DOHH2 (cell line): ENCODE results near the gene MBD4.
"Not testable (repeated sequence)": the region's sequence is repeated elsewhere in the genome, so short reads cannot be mapped to it uniquely, and the experiment has no call there.

Experiments
- EZH2phosphoT487 ChIP-seq: fragments of 200-600 bp; sonication (generic); IDR thresholded peaks from 2 replicates; pipeline ENCODE4 v1.6.1; 2017; ENCODE audit warnings: borderline replicate concordance, mild to moderate bottlenecking, antibody characterized with exemption, low read length, moderate library complexity, mixed read lengths
- TF ChIP-seq, protein P1 (sequence below): fragments of 200-600 bp; sonication (generic); IDR thresholded peaks from one replicate; pipeline ENCODE4 v1.5.1; 2014; ENCODE audit warnings: antibody characterized with exemption, mild to moderate bottlenecking, low read depth, low read length; ENCODE audit not compliant: poor library complexity, severe bottlenecking

DNA sequence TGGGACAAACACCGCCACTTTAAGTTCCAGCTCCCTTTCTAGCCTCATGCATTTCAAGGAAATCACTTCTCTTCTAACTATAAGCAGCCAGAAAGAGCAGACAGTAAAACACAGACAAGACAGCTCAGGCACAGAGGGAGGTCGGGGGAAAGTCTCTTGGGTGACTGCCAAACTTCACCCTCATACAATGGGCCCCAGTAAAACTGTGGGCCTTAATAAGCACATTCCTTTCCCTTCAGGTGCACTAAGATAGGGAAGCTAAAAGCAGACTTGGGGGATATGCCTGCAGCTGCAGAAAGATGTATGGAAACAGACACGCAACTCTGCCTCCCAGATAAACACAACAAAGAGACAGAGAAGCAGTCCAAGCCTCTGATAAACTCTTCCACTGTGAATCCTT, 26.5 kb downstream of the MBD4 start:
- not testable (repeated sequence) for TF ChIP-seq EZH2phosphoT487
- TF ChIP-seq, protein P1, sequence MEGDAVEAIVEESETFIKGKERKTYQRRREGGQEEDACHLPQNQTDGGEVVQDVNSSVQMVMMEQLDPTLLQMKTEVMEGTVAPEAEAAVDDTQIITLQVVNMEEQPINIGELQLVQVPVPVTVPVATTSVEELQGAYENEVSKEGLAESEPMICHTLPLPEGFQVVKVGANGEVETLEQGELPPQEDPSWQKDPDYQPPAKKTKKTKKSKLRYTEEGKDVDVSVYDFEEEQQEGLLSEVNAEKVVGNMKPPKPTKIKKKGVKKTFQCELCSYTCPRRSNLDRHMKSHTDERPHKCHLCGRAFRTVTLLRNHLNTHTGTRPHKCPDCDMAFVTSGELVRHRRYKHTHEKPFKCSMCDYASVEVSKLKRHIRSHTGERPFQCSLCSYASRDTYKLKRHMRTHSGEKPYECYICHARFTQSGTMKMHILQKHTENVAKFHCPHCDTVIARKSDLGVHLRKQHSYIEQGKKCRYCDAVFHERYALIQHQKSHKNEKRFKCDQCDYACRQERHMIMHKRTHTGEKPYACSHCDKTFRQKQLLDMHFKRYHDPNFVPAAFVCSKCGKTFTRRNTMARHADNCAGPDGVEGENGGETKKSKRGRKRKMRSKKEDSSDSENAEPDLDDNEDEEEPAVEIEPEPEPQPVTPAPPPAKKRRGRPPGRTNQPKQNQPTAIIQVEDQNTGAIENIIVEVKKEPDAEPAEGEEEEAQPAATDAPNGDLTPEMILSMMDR: not testable (repeated sequence)
